K562 (cell line): Measurements from ENCODE around the gene FAM219A.
"Not testable (repeated sequence)": the region's sequence is repeated elsewhere in the genome, so short reads cannot be mapped to it uniquely, and the experiment has no call there.

Experiments used
- ATF1 ChIP-seq, 2 experiments: fragments of 450-650 bp in 1 of 2; IDR thresholded peaks; 2 replicates each; pipeline ENCODE4 v1.6.1; 2016; ENCODE audit warnings: missing compliant biosample characterization in 1 of 2, missing genetic modification characterization in 1 of 2
- BHLHE40 ChIP-seq: IDR thresholded peaks from 2 replicates; pipeline ENCODE4 v1.6.1; 2011; ENCODE audit warnings: low read length, improper control_type of control experiment
- FOXP1 ChIP-seq: sonication (generic); formaldehyde crosslinking; IDR thresholded peaks from 2 replicates; pipeline ENCODE4 v1.8.0; 2022; ENCODE audit warnings: mild to moderate bottlenecking, missing genetic modification reagents
- NR2C2 ChIP-seq, 2 experiments: fragments of 200-800 bp in 1 of 2; sonication (Bioruptor generic) in 1 of 2; sonication (generic) in 1 of 2; formaldehyde crosslinking in 1 of 2; IDR thresholded peaks; 2 replicates each; pipeline versions ENCODE4 v1.6.1 to v1.8.0; 2016 to 2022; ENCODE audit warnings: mild to moderate bottlenecking in 1 of 2, missing compliant biosample characterization in 1 of 2, missing genetic modification characterization in 1 of 2, missing genetic modification reagents in 1 of 2
- POLR2A ChIP-seq: fragments of 450-650 bp; conservative IDR thresholded peaks from 2 replicates; pipeline ENCODE4 v1.6.1; 2016
- TAF1 ChIP-seq: IDR thresholded peaks from 2 replicates; pipeline ENCODE4 v1.6.1; 2011; ENCODE audit warnings: mild to moderate bottlenecking, low read length, moderate library complexity; ENCODE audit not compliant: insufficient read depth, control insufficient read depth, severe bottlenecking; ENCODE audit errors: extremely low read depth
- ZZZ3 ChIP-seq: fragments of 450-650 bp; IDR thresholded peaks from 2 replicates; pipeline ENCODE4 v1.6.1; 2016; ENCODE audit warnings: antibody characterized with exemption, mild to moderate bottlenecking, moderate library complexity
- TF ChIP-seq, protein P1 (sequence below), 3 experiments: IDR thresholded peaks in 2 of 3; conservative IDR thresholded peaks in 1 of 3; 2 replicates each; pipeline ENCODE4 v1.5.1; 2011 to 2012; ENCODE audit warnings: low read length in 3 of 3, mild to moderate bottlenecking in 3 of 3, control low read depth in 2 of 3, improper control_type of control experiment in 1 of 3, inconsistent platforms in 1 of 3, low read depth in 1 of 3, mixed read lengths in 1 of 3, moderate library complexity in 1 of 3; ENCODE audit not compliant: insufficient read depth in 2 of 3
- TF ChIP-seq, protein P2 (sequence below): sonication (generic); formaldehyde crosslinking; IDR thresholded peaks from 2 replicates; pipeline ENCODE4 v1.9.0; 2022; ENCODE audit warnings: mild to moderate bottlenecking, missing genetic modification reagents

DNA sequence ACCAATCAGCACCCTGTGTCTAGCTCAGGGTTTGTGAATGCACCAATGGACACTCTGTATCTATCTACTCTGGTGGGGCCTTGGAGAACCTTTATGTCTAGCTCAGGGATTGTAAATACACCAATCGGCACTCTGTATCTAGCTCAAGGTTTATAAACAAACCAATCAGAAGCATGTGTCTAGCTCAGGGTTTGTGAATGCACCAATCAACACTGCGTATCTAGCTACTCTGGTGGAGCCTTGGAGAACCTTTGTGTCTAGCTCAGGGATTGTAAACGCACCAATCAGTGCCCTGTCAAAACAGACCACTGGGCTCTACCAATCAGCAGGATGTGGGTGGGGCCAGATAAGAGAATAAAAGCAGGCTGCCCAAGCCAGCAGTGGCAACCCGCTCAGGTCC, 19.9 kb downstream of the FAM219A start:
- TF ChIP-seq TAF1; POLR2A; ATF1 (CRISPR knock-in tag; IDR thresholded peaks at IDR 0.05); ATF1 (tag; IDR thresholded peaks at IDR 0.05); ZZZ3; BHLHE40; NR2C2 (CRISPR knock-in tag; IDR thresholded peaks at IDR 0.05); NR2C2 (tag; IDR thresholded peaks at IDR 0.05); FOXP1 (CRISPR knock-in tag): not testable (repeated sequence)
- TF ChIP-seq, protein P1, sequence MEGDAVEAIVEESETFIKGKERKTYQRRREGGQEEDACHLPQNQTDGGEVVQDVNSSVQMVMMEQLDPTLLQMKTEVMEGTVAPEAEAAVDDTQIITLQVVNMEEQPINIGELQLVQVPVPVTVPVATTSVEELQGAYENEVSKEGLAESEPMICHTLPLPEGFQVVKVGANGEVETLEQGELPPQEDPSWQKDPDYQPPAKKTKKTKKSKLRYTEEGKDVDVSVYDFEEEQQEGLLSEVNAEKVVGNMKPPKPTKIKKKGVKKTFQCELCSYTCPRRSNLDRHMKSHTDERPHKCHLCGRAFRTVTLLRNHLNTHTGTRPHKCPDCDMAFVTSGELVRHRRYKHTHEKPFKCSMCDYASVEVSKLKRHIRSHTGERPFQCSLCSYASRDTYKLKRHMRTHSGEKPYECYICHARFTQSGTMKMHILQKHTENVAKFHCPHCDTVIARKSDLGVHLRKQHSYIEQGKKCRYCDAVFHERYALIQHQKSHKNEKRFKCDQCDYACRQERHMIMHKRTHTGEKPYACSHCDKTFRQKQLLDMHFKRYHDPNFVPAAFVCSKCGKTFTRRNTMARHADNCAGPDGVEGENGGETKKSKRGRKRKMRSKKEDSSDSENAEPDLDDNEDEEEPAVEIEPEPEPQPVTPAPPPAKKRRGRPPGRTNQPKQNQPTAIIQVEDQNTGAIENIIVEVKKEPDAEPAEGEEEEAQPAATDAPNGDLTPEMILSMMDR (IDR thresholded peaks at IDR 0.05 in 2 of 3, conservative IDR thresholded peaks at IDR 0.05 in 1 of 3; ENCODE audit: insufficient read depth in 2 of 3, low read depth in 1 of 3, low read length in 3 of 3) = not testable (repeated sequence)
- TF ChIP-seq, protein P2, sequence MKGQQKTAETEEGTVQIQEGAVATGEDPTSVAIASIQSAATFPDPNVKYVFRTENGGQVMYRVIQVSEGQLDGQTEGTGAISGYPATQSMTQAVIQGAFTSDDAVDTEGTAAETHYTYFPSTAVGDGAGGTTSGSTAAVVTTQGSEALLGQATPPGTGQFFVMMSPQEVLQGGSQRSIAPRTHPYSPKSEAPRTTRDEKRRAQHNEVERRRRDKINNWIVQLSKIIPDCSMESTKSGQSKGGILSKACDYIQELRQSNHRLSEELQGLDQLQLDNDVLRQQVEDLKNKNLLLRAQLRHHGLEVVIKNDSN (CRISPR knock-in tag) = not testable (repeated sequence)
